Measurements from ENCODE around the gene SLC17A4. TPM values are rescaled to one million over a fixed set of nuclear protein-coding genes. Genes with fewer than 3 reads are reported as not detected.

SLC17A4 gene
- total and polyA plus RNA-seq, 2 donors (not counting 3 experiments of a cell fraction or from before 2014, with no cell fraction given), result not detected

DNA sequence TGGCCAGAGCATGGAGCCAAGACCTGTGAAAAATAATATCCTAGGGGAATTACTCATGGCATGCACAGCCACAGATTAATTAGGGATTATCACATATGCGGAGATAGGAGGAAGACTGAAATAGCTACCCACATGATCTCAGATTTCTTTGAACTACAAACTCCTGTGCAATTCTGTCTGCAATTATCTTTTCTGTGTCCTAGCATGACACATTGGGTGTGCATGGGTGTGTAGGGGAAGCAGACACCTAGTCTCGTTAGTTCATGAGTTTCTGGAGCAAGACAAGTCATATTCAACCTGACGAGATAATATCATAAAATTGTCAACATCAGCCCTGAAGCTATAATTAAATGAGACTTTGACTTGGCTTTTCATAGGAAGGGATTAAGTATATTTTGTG lies 3.6 kb upstream of the SLC17A4 start:
- Histone ChIP-seq H3K9ac (replicated peaks; ENCODE audit: extremely low read depth, insufficient read depth, low read length) (no peak overlapping the region), H4K20me1 (replicated peaks; ENCODE audit: control insufficient read depth, extremely low read depth, insufficient read depth, low read length) (no peaks in the 10 kb centered on the region), H3K27ac (ENCODE audit: insufficient read depth, low read depth, low read length) (no peak overlapping the region)

More for the DNA sequence above, 3.6 kb upstream of the SLC17A4 start:
- no TSS peak for BruUV-seq (replicated peaks)
- ChIA-PET CTCF (interaction anchor here (1.2 to 1.3 kb wide), 2 partner anchors 10 to 33 kb away, joined by 3 to 5 read pairs; no protein-coding TSS in a partner anchor), POLR2A (no interaction called here)
- Histone ChIP-seq H3K4me1 (ENCODE audit: control insufficient read depth, extremely low read depth, insufficient read depth, low read length) (no peaks in the 10 kb centered on the region), H2AFZ (ENCODE audit: low read depth, low read length) (no peak overlapping the region), H3K4me2 (ENCODE audit: insufficient read depth, low read length) (no peak overlapping the region), H3K27me3 (ENCODE audit: control insufficient read depth in 2 of 2, insufficient read depth in 2 of 2, low read length in 2 of 2) (peaks cover 0 to 2% of the 10 kb centered on the region in 2 experiments), H3K9me3 (replicated peaks; ENCODE audit: control insufficient read depth, insufficient read depth, low read length) (no peaks in the 10 kb centered on the region), H3K79me2 (ENCODE audit: control insufficient read depth, insufficient read depth, low read length) (no peaks in the 10 kb centered on the region), H3K4me3 (replicated peaks in 1 of 3; ENCODE audit: insufficient read depth in 1 of 3, low read depth in 1 of 3, low read length in 3 of 3) (no peak overlapping the region), H3K36me3 (ENCODE audit: control insufficient read depth in 2 of 2, extremely low read depth in 1 of 2, insufficient read depth in 2 of 2, low read length in 2 of 2) (no peaks in the 10 kb centered on the region), H3K9me1 (replicated peaks; ENCODE audit: control insufficient read depth, extremely low read depth, insufficient read depth, low read length) (no peaks in the 10 kb centered on the region)
- FAIRE-seq (no peak), DNase-seq (ENCODE audit: low read depth, low spot score) (no peak)
- dilution Hi-C loops (cut with MboI; ENCODE audit: extremely low pct_ligation_motif_present, low sequenced_read_pairs), result no loop called here
- TF ChIP-seq FOS (IDR thresholded peaks at IDR 0.05; ENCODE audit: borderline replicate concordance, insufficient read depth, low read length) (no peak), POLR2AphosphoS5 (IDR thresholded peaks at IDR 0.05; ENCODE audit: insufficient read depth, low read depth, low read length) (no peak), JUN (IDR thresholded peaks at IDR 0.05; ENCODE audit: borderline replicate concordance, insufficient read depth, insufficient read length, low read depth) (no peak), MYC (IDR thresholded peaks at IDR 0.05; ENCODE audit: low read depth, low read length) (no peak), GATA2 (IDR thresholded peaks at IDR 0.05; ENCODE audit: insufficient read depth, insufficient read length, low read depth, low read length) (no peak), POLR2A (IDR thresholded peaks at IDR 0.05; ENCODE audit: low read depth, low read length) (no peak), EZH2 (IDR thresholded peaks at IDR 0.05; ENCODE audit: borderline replicate concordance, low read depth, low read length, severe bottlenecking) (no peak)
- TF ChIP-seq, protein P1, sequence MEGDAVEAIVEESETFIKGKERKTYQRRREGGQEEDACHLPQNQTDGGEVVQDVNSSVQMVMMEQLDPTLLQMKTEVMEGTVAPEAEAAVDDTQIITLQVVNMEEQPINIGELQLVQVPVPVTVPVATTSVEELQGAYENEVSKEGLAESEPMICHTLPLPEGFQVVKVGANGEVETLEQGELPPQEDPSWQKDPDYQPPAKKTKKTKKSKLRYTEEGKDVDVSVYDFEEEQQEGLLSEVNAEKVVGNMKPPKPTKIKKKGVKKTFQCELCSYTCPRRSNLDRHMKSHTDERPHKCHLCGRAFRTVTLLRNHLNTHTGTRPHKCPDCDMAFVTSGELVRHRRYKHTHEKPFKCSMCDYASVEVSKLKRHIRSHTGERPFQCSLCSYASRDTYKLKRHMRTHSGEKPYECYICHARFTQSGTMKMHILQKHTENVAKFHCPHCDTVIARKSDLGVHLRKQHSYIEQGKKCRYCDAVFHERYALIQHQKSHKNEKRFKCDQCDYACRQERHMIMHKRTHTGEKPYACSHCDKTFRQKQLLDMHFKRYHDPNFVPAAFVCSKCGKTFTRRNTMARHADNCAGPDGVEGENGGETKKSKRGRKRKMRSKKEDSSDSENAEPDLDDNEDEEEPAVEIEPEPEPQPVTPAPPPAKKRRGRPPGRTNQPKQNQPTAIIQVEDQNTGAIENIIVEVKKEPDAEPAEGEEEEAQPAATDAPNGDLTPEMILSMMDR (IDR thresholded peaks at IDR 0.05; ENCODE audit: extremely low read depth in 1 of 2, insufficient read depth in 1 of 2, low read depth in 1 of 2, low read length in 2 of 2), result no peak
- TF ChIP-seq, protein P2, sequence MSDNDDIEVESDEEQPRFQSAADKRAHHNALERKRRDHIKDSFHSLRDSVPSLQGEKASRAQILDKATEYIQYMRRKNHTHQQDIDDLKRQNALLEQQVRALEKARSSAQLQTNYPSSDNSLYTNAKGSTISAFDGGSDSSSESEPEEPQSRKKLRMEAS (IDR thresholded peaks at IDR 0.05; ENCODE audit: insufficient read depth, insufficient read length), result no peak
- intact Hi-C loops (cut with micrococcal nuclease), result no loop called here
